ENCODE measurements around the gene LIN28B. TPM values are rescaled to one million over a fixed set of nuclear protein-coding genes. Genes with fewer than 3 reads are reported as not detected.

Gene LIN28B
- total RNA-seq, 1 experiment from 2014 or later = 2.3 TPM

DNA sequence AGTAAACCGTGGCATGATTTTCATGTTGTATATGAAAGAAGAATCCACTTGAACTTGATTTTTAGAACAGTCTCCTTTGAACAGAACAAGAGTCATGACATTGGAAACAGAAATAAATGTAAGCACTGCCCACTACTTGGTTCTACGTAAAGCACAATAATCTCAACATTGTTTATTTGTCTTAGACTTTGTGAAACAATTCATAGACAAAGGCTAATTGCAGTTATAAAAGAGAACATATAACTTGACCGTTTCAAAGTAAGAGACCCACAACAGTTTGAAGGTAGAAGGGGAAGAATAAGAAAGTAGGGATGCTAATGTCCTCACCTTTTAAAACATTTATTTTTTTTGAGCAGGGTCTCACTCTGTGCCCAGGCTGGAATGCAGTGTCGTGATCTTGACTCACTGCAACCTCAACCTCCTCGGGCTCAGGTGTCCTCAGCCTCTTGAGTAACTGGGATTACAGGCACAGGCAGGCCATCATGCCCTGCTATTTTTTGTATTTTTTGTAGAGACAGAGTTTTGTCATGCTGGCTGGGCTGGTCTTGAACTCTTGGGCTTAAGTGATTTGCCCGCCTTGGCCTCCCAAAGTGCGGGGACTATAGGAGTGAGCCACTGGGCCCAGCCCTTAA, 151.8 kb downstream of the LIN28B start:
- no peak for DNase-seq (ENCODE audit: low read depth)

DNA sequence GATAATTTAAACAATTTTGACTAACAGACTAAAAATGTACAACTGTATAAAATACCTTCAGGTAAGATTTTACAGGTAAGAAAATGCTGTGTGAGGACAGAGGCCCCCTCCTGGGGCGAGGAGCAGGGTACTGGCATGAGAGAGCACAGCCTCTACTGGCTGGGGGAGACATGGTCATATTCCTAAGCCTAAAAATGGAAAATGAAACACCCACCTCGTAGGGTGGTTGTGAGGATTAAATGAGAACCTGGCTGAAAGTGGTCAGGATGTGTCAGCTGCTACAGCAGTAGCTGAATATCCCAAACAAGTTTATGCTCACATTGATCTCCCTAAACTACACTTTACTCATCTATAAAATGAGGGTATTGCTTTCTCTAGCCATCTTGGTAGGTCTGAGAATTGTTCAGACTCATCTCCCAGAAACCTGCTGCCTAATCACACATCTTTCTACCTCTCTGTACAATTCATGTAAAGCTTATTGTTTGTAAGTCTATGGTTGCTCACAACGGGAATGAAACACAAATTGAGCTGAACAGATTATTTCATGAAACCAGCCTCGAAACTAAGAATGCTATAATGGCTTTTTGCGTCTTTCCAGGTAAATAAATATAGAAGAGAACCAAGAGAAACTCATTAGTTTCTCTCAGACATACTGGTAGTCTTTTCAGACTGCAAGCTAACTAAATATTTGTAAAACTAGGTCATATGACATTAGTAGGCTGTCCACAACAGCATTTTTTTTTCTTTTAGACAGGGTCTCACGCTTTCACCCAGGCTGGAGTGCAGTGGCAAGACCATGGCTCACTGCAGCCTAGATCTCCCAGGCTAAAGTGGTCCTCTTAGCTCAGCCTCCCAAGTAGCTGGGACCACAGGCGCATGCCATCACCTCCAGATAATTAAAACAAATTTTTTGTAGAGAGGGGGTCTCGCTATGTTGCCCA, 153.3 kb downstream of the LIN28B start:
- no peak for DNase-seq (ENCODE audit: low read depth)

DNA sequence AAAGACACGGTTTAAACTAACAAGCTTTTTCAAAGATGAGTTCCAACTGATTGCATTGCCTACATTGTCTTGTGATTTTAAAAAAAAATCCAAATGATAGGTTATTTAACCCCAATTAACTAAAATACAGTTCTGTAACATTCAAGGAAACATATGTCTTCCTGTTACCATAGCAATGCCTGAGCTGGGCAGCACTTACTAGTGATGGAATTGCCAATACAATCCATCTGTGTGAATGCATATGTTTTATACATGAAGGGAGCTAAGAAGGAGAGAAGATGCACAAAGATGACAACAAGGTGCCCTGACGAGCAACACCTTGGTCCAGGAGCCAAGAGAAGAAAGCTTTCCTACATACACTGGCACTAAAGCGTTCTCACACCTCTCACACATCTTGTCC, 154.2 kb downstream of the LIN28B start:
- no peak for DNase-seq (ENCODE audit: low read depth)

DNA sequence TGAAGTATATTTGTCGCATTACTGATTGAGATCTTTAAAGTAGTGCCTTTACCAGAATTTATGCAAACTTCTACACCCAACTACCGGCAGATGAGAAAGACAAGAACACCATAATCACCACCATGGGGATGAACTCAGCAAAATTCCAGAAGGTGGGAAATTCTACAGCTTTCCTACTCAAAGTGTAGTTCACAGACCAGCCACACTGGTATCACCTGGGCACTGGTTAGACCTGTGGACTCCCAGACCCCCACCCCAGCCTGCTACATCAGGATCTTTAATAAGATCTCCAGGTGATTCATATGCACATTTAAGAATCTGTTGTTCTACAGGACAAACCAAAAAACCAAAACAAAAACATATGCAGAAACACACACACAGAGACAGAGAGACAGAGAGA, 155.0 kb downstream of the LIN28B start:
- DNase-seq (ENCODE audit: low read depth) = no peak

DNA sequence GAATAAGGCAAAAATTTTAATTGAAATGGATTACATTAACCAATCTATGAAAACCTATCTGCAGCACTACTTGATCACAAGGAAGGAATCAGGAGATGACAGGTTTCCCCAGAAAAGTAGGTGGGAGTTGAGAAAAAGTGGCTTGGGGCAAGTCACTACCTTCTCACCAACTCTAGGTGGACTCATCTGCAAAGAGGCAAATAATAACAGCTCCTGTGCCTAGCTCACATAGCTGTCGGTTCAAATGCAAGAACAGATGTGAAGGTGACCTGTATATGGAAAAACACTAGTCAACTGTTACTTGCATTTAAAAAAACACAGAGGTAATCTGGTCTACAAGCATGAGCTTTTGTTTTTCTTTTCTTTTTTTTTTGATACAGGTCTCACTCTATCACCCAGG, 155.7 kb downstream of the LIN28B start:
- no peak for DNase-seq (ENCODE audit: low read depth)

DNA sequence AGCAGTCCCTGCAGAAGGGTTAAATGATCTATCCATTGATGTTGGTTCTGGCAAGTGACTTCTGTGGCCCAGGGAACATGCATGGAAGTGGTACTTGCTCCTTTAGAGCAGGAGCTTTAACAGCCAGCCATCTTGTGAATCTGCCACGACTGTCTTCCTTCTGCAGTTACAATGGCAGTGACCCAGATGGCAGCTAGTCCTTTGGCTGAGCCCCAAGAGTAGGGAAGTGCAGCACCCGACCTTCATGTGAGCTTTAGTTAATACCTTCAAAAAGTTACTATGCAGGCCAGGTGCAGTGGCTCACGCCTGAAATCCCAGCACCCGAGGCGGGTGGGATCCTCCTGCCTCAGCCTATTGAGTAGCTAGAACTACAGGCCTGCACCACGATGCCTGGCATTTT, 156.5 kb downstream of the LIN28B start:
- no peak for DNase-seq (ENCODE audit: low read depth)

DNA sequence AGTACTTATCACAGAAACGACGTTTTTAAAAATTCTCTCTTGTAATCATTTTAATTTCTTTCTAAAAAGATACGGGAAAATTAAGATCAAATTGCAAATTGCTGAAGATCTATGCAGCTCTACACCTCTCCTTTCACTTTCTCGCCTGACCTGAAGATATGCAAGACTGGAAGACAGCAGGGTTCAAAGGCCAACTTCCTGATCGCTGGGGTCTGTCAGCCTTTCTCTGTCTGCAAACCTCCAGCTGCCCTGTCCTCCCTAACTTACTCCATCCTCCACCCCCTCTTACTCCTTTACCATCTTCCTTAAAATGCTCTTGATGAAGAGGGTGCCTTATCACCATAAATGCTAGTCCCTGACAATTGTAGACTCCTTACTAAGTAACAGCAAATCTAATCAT, 159.2 kb downstream of the LIN28B start:
- no peak for DNase-seq (ENCODE audit: low read depth)

DNA sequence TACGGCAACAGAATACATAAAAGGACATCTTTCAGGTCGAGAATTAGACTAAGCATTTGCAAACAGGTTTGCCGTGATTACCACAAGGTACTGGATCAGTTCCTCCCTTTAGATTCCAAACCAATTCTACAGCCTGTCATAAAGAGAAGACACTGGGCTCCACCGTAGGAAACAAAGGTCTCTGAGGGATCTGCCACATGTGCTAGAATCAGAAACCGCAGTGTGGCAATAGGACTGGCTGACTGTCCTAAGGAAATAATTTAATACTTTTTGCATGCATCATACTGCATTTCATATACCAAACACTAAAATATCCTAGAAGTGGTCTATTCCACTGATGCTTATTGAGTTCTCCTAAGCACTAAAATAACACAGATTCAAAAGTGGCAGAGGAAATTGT, 163.7 kb downstream of the LIN28B start:
- DNase-seq (ENCODE audit: low read depth) = no peak

DNA sequence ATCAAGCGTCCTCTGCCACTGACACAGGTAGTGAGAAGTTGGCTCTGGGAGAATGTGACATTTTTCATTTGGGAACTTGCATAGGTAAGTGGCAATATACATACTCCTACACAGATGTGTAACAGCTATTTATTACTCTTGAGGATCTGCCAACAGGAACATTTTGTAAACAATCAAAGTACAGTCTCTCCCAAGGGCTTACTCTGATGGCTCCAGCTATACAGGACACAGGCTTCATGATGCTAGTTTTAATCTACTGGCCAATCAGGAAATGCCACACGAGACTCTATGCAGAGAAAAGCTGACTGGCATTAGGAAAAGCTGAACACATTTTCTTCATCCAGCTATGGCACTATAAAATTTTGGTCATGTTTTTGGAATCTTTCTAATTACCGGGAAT, 165.1 kb downstream of the LIN28B start:
- no peak for DNase-seq (ENCODE audit: low read depth)

DNA sequence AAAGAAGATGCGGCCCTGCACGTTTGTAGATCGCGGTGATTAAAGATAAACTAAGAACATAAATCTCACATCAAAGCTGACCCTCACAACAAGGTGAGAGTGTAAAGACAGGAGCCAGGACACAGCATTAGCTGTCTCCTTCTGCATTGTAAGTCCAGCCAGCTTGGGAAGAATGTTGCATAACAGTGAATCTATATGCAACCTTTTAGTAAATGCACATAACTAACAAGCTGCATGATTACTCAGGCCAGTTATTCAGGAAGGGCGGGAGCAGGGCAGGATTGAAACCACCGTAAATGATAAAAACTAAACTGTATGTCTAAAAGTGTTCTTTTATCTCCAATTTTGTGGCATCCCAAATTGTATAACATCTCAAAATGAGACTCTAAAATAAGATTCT, 165.8 kb downstream of the LIN28B start:
- no peak for DNase-seq (ENCODE audit: low read depth)

Small RNA genes within 50 kb of the gene (small RNA-seq; reads per million reads assigned to genes)
- not detected for gene RNU6-1106P

Other genes with a start within 250 kb of the LIN28B start
- 5.6 and 5.8 TPM in 2 replicates for gene HACE1, start 97.2 kb upstream of the LIN28B start, total RNA-seq (2014; rRNA removed; shearing (Covaris generic))
- gene POPDC3, start 222.9 kb downstream of the LIN28B start, total RNA-seq (2014; rRNA removed; shearing (Covaris generic)) = 56.8 and 70.5 TPM in 2 replicates